GM19193 (cell line): ENCODE data around the gene CDKN2B-AS1.

Experiments used
- POLR2A ChIP-seq: IDR thresholded peaks from 4 replicates; pipeline ENCODE4 v1.6.1; 2011; ENCODE audit not compliant: insufficient read depth, insufficient read length; ENCODE audit errors: extremely low read depth

The CDKN2B-AS1 gene

DNA sequence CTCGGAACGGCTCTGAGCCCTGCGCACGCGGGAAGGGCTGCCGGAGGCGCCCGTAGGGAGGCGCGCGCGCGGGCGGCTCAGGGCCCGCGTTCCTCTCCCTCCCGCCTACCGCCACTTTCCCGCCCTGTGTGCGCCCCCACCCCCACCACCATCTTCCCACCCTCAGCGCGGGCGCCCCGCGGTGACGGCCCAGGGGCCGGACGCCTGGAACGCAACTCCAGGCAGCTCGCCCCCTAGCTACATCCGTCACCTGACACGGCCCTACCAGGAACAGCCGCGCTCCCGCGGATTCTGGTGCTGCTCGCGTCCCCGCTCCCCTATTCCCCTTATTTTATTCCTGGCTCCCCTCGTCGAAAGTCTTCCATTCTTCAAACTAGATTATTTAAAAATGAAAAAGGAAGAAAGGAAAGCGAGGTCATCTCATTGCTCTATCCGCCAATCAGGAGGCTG lies at the start of gene CDKN2B-AS1:
CDKN2B-AS1 (plus strand) TSS at position 236 of the 450 bp plus-strand sequence.
- TF ChIP-seq POLR2A = no peak

DNA sequence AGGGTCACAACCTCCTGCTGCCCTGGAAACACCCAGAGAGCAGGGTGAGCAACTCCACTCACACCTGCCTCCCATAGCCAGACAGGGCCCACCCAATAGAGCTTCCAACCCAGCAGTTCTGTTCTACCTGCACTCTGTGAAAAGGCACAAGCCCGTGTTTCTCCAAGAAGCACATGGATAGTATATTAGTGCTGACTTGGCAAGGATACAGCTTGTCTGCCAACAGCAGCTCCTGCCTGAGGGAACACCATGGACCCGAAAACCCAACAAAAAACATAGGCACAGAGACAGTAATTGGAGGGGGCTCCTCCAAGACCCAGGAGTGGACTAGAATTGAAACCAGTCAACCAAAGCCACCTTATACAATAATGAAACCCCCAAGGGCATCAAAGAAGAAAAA lies 49.0 kb upstream of the CDKN2B-AS1 start:
- TF ChIP-seq POLR2A = no peak

- TF ChIP-seq POLR2A = no peak
Measured at GRCh38 chr9:21958833-21959232, 35.8 kb upstream of the CDKN2B-AS1 start.

GRCh38 chr9:21961569-21961968 lies 33.0 kb upstream of the CDKN2B-AS1 start:
- no peak for TF ChIP-seq POLR2A

- TF ChIP-seq POLR2A = no peak
Measured at GRCh38 chr9:21964925-21965385, 29.6 kb upstream of the CDKN2B-AS1 start.

GRCh38 chr9:21965401-21965951 lies 29.1 kb upstream of the CDKN2B-AS1 start:
- no peak for TF ChIP-seq POLR2A

DNA sequence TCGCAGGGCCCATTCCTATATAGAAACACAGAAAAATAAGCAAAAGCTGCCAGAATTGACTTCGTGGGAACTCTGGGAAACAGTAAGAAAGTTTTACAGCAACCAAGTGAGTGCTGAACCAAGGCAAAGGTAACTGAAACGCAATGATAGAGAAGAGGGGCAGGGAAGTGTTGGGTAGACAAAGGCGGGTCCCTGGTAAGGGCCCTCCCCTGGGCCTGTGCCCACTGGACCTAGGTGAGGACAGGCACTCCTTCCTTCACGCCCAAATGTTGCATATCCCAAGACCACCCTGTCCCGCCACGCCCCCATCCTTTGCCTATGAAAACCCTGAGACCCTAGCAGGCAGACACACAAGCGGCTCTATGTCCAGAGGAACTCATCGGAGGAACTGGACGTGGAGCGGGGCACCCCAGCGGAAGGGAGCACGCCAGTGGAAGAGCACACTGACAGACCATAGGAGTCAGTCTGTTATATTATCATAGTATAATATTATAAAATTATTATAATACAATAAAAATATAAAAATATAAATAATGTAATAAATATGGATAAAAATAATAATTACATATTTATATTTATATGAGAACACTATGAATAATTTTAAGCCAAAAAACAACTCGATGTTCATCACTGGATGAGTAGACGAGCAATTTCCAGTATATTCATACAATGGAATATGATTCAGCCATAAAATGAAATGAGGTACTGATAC lies 28.3 kb upstream of the CDKN2B-AS1 start:
- no peak for TF ChIP-seq POLR2A

GRCh38 chr9:21967169-21967568 lies 27.4 kb upstream of the CDKN2B-AS1 start:
- no peak for TF ChIP-seq POLR2A

DNA sequence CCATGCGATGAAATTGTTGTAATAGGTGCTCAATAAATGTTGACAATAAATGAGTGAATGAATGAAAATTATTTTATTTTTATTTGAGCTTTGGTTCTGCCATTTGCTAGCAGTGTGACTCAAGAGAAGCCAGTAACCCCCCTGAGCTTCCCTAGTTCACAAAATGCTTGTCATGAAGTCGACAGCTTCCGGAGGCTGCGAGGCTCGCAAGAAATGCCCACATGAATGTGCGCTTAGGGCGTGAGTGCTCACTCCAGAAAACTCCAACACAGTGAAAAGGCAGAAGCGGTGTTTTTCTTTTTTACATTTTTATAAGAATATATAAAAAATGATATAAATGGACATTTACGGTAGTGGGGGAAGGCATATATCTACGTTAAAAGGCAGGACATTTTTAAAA lies 26.9 kb upstream of the CDKN2B-AS1 start:
- TF ChIP-seq POLR2A = no peak

GRCh38 chr9:21968331-21969010 lies 26.1 kb upstream of the CDKN2B-AS1 start:
- TF ChIP-seq POLR2A = no peak

DNA sequence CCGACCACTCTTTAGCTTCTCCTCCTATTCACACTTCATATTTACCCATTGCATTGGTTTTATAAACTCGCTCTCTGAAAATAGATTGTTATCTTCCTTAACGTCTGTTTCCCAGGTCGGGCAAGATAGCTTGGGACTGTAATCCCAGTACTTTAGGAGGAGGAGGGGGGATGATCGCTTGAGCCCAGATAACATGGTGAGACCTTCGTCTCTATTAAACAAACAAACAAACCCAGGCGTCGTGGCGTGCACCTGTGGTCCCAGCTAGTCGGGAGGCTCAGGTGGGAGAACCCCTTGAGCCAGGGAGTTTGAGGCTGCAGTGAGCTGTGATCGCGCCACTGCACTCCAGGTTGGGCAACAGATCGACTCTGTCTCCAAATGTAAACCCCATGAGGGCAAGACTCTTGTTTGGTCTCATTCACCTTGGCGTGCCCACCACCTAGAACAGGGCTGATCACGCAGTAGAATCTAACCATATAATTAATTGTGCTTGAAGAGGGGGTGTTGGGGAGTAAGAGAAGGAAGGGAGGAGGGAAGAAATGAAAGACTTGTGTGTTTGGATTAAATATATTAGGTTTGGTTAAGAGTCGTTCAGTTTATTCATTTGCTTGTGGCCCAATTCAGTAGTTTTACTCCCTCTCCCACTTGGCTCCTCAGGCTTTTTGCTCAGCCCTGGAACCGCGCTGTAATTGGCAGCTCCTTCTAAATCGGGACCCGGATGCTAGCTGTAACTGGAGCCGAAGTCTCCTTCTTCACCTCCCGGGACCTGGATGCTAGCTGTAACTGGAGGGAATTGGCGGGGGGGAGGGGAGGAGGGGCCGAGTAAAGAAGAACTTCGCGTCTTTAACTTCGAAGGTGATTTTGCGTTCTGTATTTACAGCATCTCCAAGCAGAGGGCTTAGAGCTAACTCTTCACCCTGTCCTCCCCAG lies 25.3 kb upstream of the CDKN2B-AS1 start:
- no peak for TF ChIP-seq POLR2A

- TF ChIP-seq POLR2A = no peak
Measured at GRCh38 chr9:21969951-21970799, 24.4 kb upstream of the CDKN2B-AS1 start.

DNA sequence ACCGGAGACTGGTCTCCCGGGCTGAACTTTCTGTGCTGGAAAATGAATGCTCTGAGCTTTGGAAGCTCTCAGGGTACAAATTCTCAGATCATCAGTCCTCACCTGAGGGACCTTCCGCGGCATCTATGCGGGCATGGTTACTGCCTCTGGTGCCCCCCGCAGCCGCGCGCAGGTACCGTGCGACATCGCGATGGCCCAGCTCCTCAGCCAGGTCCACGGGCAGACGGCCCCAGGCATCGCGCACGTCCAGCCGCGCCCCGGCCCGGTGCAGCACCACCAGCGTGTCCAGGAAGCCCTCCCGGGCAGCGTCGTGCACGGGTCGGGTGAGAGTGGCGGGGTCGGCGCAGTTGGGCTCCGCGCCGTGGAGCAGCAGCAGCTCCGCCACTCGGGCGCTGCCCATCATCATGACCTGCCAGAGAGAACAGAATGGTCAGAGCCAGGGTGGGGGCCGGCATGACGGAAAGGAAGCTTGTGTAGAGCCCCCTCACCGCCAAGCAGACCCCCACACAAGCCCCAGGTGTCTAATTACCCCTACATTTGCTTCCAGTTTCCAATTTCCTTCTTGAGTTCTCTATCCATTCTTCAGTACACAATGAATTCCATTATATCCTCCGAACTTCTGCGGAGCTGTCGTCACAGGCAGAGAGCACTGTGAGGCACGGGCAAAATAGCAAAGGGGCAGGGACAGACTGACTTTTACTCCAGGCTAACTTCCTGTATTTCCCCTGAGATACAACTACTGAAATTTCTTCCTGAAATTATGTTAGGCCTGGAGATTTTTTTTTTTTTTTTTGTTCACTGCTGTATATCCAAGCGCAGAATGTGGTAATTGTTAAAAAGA lies 23.6 kb upstream of the CDKN2B-AS1 start:
- TF ChIP-seq POLR2A = no peak
